ENCODE results near the gene SEMA3A.
A peak's percentile ranks its signal among the peaks of the same experiment; 100 is the strongest.

SEMA3A gene

DNA sequence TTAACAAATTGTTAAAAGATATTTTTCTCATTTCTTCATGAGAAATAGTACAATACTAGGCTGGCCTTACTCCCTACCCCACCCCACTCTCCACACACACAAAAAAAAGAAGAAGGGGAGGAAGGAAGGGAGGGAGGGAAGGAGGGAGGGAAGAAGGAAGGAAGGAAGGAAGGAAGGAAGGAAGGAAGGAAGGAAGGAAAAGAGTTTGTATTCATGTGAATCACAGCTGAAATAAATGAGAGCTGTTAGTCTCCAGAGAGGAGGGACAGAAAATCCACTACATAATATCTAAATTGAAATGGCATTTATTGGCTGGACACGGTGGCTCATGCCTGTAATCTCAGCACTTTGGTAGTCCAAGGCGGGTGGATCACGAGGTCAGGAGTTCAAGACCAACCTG lies 57.8 kb downstream of the SEMA3A start:
- Histone ChIP-seq H3K27ac (ENCODE audit: low read length) (no peak overlapping the region), H3K36me3 (ENCODE audit: control insufficient read depth in 2 of 2, insufficient read depth in 2 of 2, low read length in 2 of 2) (peaks cover 0 to 2% of the 10 kb centered on the region in 2 donors), H3K4me1 (ENCODE audit: control insufficient read depth, insufficient read depth, low read length) (no peaks in the 10 kb centered on the region), H3K9me3 (ENCODE audit: control insufficient read depth in 2 of 2, low read length in 2 of 2) (no peaks in the 10 kb centered on the region), H3K27me3 (ENCODE audit: control insufficient read depth in 1 of 2, insufficient read depth in 2 of 2, low read length in 2 of 2) (no peaks in the 10 kb centered on the region), H3K4me3 (ENCODE audit: low read length in 2 of 2) (no peak overlapping the region), H3K9ac (ENCODE audit: low read length in 2 of 2) (no peak overlapping the region)

DNA sequence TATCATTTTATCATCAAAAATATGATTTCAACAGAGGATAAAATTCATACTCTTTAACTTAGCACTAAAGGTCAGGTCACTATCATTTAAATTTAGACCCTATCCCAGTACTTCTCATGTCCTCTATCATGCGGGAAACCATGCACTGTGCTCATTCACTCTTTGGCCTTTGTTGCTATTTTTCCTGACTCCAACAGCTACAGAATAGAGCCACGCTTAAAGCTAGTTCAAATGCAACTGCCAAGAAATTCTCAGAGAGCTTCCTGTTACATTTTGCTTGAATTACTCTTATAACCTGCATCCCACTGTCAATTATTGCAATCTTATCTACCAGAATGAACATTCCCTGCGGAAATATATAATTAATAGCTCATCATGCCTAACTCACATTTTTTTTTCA lies 58.3 kb downstream of the SEMA3A start:
- H3K9me3 ChIP-seq (ENCODE audit: control insufficient read depth in 2 of 2, low read length in 2 of 2): no peaks in the 10 kb centered on the region
- no peaks in the 10 kb centered on the region for H3K27me3 ChIP-seq (ENCODE audit: control insufficient read depth in 1 of 2, insufficient read depth in 2 of 2, low read length in 2 of 2)
- H3K4me1 ChIP-seq (ENCODE audit: control insufficient read depth, insufficient read depth, low read length): no peaks in the 10 kb centered on the region
- H3K9ac ChIP-seq (ENCODE audit: low read length in 2 of 2): no peak overlapping the region
- no peak overlapping the region for H3K4me3 ChIP-seq (ENCODE audit: low read length in 2 of 2)
- peaks cover 0 to 2% of the 10 kb centered on the region in 2 donors for H3K36me3 ChIP-seq (ENCODE audit: control insufficient read depth in 2 of 2, insufficient read depth in 2 of 2, low read length in 2 of 2)
- H3K27ac ChIP-seq (ENCODE audit: low read length): no peak overlapping the region

DNA sequence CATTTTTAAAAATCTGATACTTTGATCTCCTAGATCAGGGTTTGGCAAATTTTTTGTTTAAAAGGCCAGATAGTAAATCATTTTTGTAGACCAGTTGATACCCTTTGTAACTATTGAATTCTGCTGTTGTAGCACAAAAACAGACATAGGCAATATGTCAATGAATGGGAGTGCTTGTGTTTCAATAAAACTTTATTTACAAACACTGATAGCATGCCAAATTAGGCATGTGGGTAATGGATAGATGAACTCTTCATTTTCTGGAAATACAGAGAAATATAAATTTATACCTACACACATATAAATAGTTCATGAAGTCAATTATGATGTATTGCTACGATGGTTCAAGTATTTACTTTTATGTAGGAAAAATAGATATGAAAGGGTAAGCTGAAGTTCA lies 60.4 kb downstream of the SEMA3A start:
- Histone ChIP-seq H3K27me3 (ENCODE audit: control insufficient read depth in 1 of 2, insufficient read depth in 2 of 2, low read length in 2 of 2) (no peaks in the 10 kb centered on the region), H3K9ac (ENCODE audit: low read length in 2 of 2) (no peak overlapping the region), H3K27ac (ENCODE audit: low read length) (no peak overlapping the region), H3K4me3 (ENCODE audit: low read length in 2 of 2) (no peak overlapping the region), H3K36me3 (ENCODE audit: control insufficient read depth in 2 of 2, insufficient read depth in 2 of 2, low read length in 2 of 2) (peaks cover 0 to 2% of the 10 kb centered on the region in 2 donors), H3K9me3 (ENCODE audit: control insufficient read depth in 2 of 2, low read length in 2 of 2) (no peaks in the 10 kb centered on the region), H3K4me1 (ENCODE audit: control insufficient read depth, insufficient read depth, low read length) (no peaks in the 10 kb centered on the region)

DNA sequence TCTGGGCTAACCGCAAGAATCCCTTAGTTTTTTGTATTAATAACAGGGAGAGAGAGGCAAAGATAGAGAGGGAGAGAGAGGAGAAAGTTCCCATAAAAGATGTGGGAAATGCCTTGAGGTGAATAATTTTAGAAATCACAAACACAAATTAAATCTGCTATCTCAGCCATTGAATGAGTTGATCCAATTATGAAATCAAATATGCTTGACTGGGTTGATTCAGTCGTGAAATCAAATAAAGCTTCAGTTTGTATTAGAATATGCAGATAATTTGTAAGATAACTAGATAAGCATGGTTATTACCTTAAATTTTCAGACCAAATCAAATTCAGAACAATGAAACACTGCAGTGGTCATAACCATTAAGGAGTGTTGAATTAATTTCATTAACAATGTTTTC lies 68.9 kb downstream of the SEMA3A start:
- Histone ChIP-seq H3K9ac (ENCODE audit: low read length in 2 of 2) (no peak overlapping the region), H3K4me3 (ENCODE audit: low read length in 2 of 2) (no peak overlapping the region), H3K36me3 (ENCODE audit: control insufficient read depth in 2 of 2, insufficient read depth in 2 of 2, low read length in 2 of 2) (no peaks in the 10 kb centered on the region), H3K9me3 (ENCODE audit: control insufficient read depth in 2 of 2, low read length in 2 of 2) (no peaks in the 10 kb centered on the region), H3K4me1 (ENCODE audit: control insufficient read depth, insufficient read depth, low read length) (peaks cover 6% of the 10 kb centered on the region), H3K27me3 (ENCODE audit: control insufficient read depth in 1 of 2, insufficient read depth in 2 of 2, low read length in 2 of 2) (no peaks in the 10 kb centered on the region), H3K27ac (ENCODE audit: low read length) (no peak overlapping the region)

DNA sequence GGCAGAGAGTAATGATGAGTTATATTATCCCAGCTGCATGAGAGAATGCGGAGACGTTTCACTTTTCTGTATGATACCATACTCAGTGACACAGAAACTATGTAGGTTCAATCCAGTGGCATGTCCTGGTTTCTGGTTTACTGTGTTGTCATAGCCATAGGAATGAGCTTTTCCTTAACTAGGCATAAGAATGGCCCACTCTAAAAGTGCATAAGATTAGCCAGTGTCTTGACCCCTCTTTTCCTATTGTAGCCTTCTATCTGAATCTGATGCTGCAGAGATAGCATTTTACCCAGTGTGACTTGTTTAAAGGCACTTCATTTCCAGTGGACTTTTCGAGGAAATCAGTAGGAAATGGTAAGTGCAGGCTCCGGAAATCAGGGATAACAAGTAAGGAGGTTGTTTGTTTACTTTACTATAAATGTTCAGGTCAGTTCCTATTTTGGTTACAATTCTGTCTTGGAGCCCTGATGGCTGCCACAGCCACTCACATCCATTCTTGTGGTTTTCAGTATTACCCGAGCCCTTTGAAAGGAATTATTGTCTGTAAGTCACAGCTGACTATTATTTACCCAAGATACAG lies 70.5 kb downstream of the SEMA3A start:
- Histone ChIP-seq H3K9me3 (ENCODE audit: control insufficient read depth in 2 of 2, low read length in 2 of 2) (no peaks in the 10 kb centered on the region), H3K36me3 (ENCODE audit: control insufficient read depth in 2 of 2, insufficient read depth in 2 of 2, low read length in 2 of 2) (no peaks in the 10 kb centered on the region), H3K27me3 (ENCODE audit: control insufficient read depth in 1 of 2, insufficient read depth in 2 of 2, low read length in 2 of 2) (no peaks in the 10 kb centered on the region), H3K9ac (ENCODE audit: low read length in 2 of 2) (no peak overlapping the region), H3K27ac (ENCODE audit: low read length) (no peak overlapping the region), H3K4me3 (ENCODE audit: low read length in 2 of 2) (peak overlapping the region in 1 of 2 donors; percentile 44), H3K4me1 (ENCODE audit: control insufficient read depth, insufficient read depth, low read length) (peaks cover 6% of the 10 kb centered on the region)

DNA sequence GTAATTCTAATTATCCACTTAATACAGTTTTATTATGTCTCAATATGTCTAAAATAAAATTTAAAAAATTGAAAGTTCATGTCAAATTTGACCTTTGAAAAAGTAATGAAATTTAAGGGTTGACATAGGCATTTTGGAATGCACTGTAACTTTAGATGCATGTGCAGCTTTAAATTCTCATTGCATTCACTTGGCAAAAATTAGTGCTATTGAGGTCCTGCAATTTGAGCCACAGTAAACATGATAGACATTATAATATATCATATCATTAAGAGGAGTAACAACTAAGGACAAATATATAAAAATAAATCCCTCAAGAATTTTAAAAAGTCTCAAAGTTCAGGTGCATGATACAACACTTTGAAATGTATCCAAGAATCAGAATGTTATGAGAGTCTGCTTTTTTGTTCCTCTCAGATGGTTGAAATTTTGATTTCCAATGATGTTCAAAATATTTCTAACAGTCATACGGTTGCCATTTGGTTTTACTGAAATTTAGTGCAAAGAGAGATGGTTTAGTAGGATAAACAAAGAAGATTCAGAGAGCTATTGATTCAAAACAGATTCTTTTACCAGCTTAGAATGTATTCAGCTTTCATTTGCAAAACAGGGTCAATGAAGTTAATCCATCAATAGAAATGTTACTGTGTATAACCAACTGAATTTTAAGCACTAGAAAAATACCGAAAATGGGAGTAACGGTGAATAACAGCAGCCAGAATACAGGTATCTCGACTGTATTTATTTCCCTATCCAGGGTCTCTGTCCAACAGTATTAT lies 71.8 kb downstream of the SEMA3A start:
- H3K27ac ChIP-seq (ENCODE audit: low read length): no peak overlapping the region
- H3K36me3 ChIP-seq (ENCODE audit: control insufficient read depth in 2 of 2, insufficient read depth in 2 of 2, low read length in 2 of 2): no peaks in the 10 kb centered on the region
- H3K9me3 ChIP-seq (ENCODE audit: control insufficient read depth in 2 of 2, low read length in 2 of 2): no peaks in the 10 kb centered on the region
- H3K4me3 ChIP-seq (ENCODE audit: low read length in 2 of 2): no peak overlapping the region
- H3K27me3 ChIP-seq (ENCODE audit: control insufficient read depth in 1 of 2, insufficient read depth in 2 of 2, low read length in 2 of 2): no peaks in the 10 kb centered on the region
- H3K9ac ChIP-seq (ENCODE audit: low read length in 2 of 2): no peak overlapping the region
- peaks cover 6% of the 10 kb centered on the region for H3K4me1 ChIP-seq (ENCODE audit: control insufficient read depth, insufficient read depth, low read length)

DNA sequence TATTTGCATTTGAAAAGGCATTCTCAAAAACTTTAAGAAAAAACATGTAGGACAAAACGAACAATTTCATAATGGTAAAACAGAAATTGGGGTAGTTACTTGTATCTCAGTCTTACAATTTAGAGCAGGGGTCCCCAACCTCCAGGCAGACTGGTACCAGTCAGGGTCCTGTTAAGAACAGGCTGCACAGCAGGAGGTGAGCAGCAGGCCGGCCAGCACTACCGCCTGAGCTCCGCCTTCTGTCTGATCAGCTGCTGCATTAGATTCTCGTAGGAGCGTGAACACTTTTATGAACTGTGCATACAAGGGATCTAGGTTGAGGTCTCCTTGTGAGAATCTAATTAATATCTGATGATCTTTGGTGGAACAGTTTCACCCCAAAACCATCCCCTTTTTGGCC lies 77.3 kb downstream of the SEMA3A start:
- H3K27me3 ChIP-seq (ENCODE audit: control insufficient read depth in 1 of 2, insufficient read depth in 2 of 2, low read length in 2 of 2): no peaks in the 10 kb centered on the region
- H3K9me3 ChIP-seq (ENCODE audit: control insufficient read depth in 2 of 2, low read length in 2 of 2): no peaks in the 10 kb centered on the region
- H3K27ac ChIP-seq (ENCODE audit: low read length): no peak overlapping the region
- H3K4me3 ChIP-seq (ENCODE audit: low read length in 2 of 2): no peak overlapping the region
- no peak overlapping the region for H3K9ac ChIP-seq (ENCODE audit: low read length in 2 of 2)
- no peaks in the 10 kb centered on the region for H3K4me1 ChIP-seq (ENCODE audit: control insufficient read depth, insufficient read depth, low read length)
- H3K36me3 ChIP-seq (ENCODE audit: control insufficient read depth in 2 of 2, insufficient read depth in 2 of 2, low read length in 2 of 2): no peaks in the 10 kb centered on the region

DNA sequence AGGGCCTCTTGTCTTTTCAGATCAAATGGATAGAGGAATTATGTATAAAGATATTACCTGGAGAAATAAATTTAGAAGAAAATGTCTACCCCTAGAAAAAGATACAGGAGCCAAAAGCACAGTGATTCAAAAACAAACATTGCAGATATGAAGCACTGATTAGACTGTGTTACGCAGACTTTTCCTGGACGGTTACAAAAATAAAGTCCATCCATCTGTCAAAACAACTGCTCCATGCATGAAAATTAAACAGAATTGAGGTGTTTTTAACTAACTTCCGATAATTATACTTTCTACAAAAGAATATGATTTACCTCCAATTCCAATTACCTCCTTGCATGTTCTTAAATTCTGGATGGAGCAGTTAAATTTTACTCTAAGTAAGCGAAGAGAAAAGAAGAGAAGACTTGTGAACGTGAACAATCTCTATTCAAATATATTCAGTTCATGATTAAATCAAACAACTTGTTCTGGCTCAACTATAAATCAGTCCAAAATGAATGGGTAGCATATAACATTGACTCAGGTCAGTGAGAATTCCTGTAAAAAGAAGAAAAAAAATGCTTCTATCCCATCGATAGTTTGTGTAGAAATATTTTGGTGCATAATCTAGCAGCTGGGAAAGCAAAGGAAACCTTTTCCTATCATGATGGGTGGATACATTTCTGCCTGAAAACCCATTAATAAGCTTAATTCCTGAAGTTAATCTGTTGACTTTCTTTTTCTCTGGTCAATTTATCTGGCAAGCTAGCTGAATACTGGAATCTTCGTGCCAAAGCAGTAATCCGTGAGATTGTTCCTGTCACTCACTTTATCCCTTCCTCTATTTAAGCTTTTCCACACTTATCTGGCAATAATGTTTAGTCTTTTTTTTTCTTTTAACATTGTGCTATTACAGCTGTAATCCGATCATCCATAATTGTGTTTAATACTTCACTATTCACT lies 80.4 kb downstream of the SEMA3A start:
- no peaks in the 10 kb centered on the region for H3K4me1 ChIP-seq (ENCODE audit: control insufficient read depth, insufficient read depth, low read length)
- no peak overlapping the region for H3K9ac ChIP-seq (ENCODE audit: low read length in 2 of 2)
- H3K36me3 ChIP-seq (ENCODE audit: control insufficient read depth in 2 of 2, insufficient read depth in 2 of 2, low read length in 2 of 2): peaks cover 0 to 5% of the 10 kb centered on the region in 2 donors
- H3K27ac ChIP-seq (ENCODE audit: low read length): no peak overlapping the region
- no peaks in the 10 kb centered on the region for H3K27me3 ChIP-seq (ENCODE audit: control insufficient read depth in 1 of 2, insufficient read depth in 2 of 2, low read length in 2 of 2)
- H3K4me3 ChIP-seq (ENCODE audit: low read length in 2 of 2): no peak overlapping the region
- no peaks in the 10 kb centered on the region for H3K9me3 ChIP-seq (ENCODE audit: control insufficient read depth in 2 of 2, low read length in 2 of 2)

DNA sequence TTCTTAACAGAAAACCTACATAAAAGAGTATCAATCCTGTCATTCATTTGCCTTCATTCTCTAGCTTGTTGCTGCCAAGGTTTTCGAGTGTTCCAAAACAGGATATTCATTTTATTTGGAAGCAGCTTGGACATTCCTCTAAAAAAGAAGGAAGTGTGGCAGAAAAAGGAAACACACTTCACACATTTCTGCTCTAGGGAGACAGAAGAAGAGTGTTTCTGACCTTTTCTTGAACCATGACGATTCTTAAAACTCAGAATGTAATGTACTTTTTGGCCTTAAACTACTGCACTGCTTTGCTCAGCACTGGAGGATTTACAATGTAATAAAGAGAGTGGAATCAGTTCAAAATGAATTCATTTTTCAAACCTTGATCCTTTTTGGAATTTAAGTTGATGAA lies 81.3 kb downstream of the SEMA3A start:
- H3K36me3 ChIP-seq (ENCODE audit: control insufficient read depth in 2 of 2, insufficient read depth in 2 of 2, low read length in 2 of 2): peaks cover 0 to 8% of the 10 kb centered on the region in 2 donors
- H3K9me3 ChIP-seq (ENCODE audit: control insufficient read depth in 2 of 2, low read length in 2 of 2): no peaks in the 10 kb centered on the region
- H3K27me3 ChIP-seq (ENCODE audit: control insufficient read depth in 1 of 2, insufficient read depth in 2 of 2, low read length in 2 of 2): no peaks in the 10 kb centered on the region
- H3K27ac ChIP-seq (ENCODE audit: low read length): no peak overlapping the region
- H3K4me3 ChIP-seq (ENCODE audit: low read length in 2 of 2): peak overlapping the region in 1 of 2 donors; percentile 28
- no peaks in the 10 kb centered on the region for H3K4me1 ChIP-seq (ENCODE audit: control insufficient read depth, insufficient read depth, low read length)
- no peak overlapping the region for H3K9ac ChIP-seq (ENCODE audit: low read length in 2 of 2)

DNA sequence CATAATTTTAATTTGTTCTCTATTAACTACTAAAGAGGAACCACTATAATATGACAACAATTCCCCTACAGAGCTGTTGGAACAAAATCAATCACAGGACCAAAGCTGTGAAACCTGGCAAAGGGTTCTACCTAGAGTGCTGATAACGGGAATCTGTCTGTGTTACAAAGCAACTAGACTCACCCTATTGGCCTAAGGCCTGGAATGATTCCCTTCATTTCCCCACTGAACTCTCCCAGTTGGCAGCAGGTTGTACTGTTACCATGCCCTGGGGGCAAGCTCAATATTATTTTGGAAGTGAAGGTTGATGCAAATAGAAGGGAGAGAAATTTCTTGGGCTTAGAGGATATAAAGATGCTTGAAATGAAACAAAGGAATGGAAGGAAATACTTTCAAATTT lies 81.8 kb downstream of the SEMA3A start:
- Histone ChIP-seq H3K27me3 (ENCODE audit: control insufficient read depth in 1 of 2, insufficient read depth in 2 of 2, low read length in 2 of 2) (no peaks in the 10 kb centered on the region), H3K9me3 (ENCODE audit: control insufficient read depth in 2 of 2, low read length in 2 of 2) (no peaks in the 10 kb centered on the region), H3K27ac (ENCODE audit: low read length) (no peak overlapping the region), H3K4me1 (ENCODE audit: control insufficient read depth, insufficient read depth, low read length) (no peaks in the 10 kb centered on the region), H3K36me3 (ENCODE audit: control insufficient read depth in 2 of 2, insufficient read depth in 2 of 2, low read length in 2 of 2) (peaks cover 0 to 8% of the 10 kb centered on the region in 2 donors), H3K9ac (ENCODE audit: low read length in 2 of 2) (no peak overlapping the region), H3K4me3 (ENCODE audit: low read length in 2 of 2) (no peak overlapping the region)

All from stomach smooth muscle (tissue), 2 donors.